Lung (tissue), 12 donors: ENCODE data around the gene BMERB1. TPM values are rescaled to one million over a fixed set of nuclear protein-coding genes. Genes with fewer than 3 reads are reported as not detected.
"Not testable (repeated sequence)": the region's sequence is repeated elsewhere in the genome, so short reads cannot be mapped to it uniquely, and the experiment has no call there.

ENCODE experiments used
- ATAC-seq: fragments of 200-7000 bp; cut with Tn5 transposase; one replicate; pipeline ENCODE4 v1.9.1; 2020; ENCODE audit warnings: moderate number of reproducible peaks; ENCODE audit not compliant: insufficient read depth, low FRiP score
- DNase-seq, 3 donors: peaks; one replicate each; pipeline ENCODE4 v3.0.0-alpha.2; 2013 to 2017
- H3K27ac ChIP-seq, 2 donors: one replicate each; pipeline ENCODE4 v1.5.1; 2013; ENCODE audit warnings: mild to moderate bottlenecking in 2 of 2, moderate library complexity in 2 of 2, control low read depth in 1 of 2, inconsistent platforms in 1 of 2, low read depth in 1 of 2, low read length in 1 of 2
- H3K27me3 ChIP-seq, 3 donors: one replicate each; pipeline ENCODE4 v1.5.1; 2013; ENCODE audit warnings: low read length in 2 of 3; ENCODE audit not compliant: control insufficient read depth in 3 of 3, insufficient read depth in 3 of 3
- H3K36me3 ChIP-seq, 4 donors: one replicate each; pipeline ENCODE4 v1.5.1; 2013; ENCODE audit warnings: low read length in 4 of 4, mild to moderate bottlenecking in 1 of 4, moderate library complexity in 1 of 4; ENCODE audit not compliant: control insufficient read depth in 4 of 4, insufficient read depth in 4 of 4
- H3K4me1 ChIP-seq, 5 donors: one replicate each; pipeline ENCODE4 v1.5.1; 2013; ENCODE audit warnings: low read length in 5 of 5, mild to moderate bottlenecking in 2 of 5, moderate library complexity in 1 of 5; ENCODE audit not compliant: control insufficient read depth in 5 of 5, insufficient read depth in 5 of 5
- H3K4me3 ChIP-seq: one replicate; pipeline ENCODE4 v1.5.1; 2013; ENCODE audit warnings: mild to moderate bottlenecking, control low read depth, moderate library complexity
- H3K9ac ChIP-seq, 2 donors: one replicate each; pipeline ENCODE4 v1.5.1; 2013; ENCODE audit warnings: low read length in 2 of 2, control low read depth in 1 of 2; ENCODE audit not compliant: insufficient read depth in 1 of 2
- H3K9me3 ChIP-seq, 4 donors: one replicate each; pipeline ENCODE4 v1.5.1; 2013; ENCODE audit warnings: low read length in 3 of 4, mild to moderate bottlenecking in 1 of 4, moderate library complexity in 1 of 4; ENCODE audit not compliant: control insufficient read depth in 4 of 4, insufficient read depth in 3 of 4
- WGBS, 2 donors: extraction: QIAGEN DNeasy Blood & Tissue Kit; methylation state at CpG; one replicate each; pipeline ENCODE4 v1.1.7; 2013; 5-methylcytosine and 5-hydroxymethylcytosine counted together
- polyA plus RNA-seq, 2 donors: library from polyadenylated mRNA; stranded (reverse); fragments of 200-250 nt; gene quantifications; one replicate each; pipeline ENCODE4 v1.2.1, GENCODE V29; 2013
- total RNA-seq, 2 donors: library from RNA; depleted of rRNA in 1 of 2; stranded (reverse); fragments of >200 nt in 1 of 2; gene quantifications; one replicate each; pipeline ENCODE4 v1.2.1, GENCODE V29; 2014 to 2021
- TF ChIP-seq, protein P1 (sequence below): IDR thresholded peaks from 2 replicates; pipeline ENCODE4 v1.5.1; 2012; ENCODE audit warnings: mild to moderate bottlenecking; ENCODE audit errors: control extremely low read depth, extremely low read depth
- donor health status: control.
- donor health status: control.
- donor health status: Bipolar disorder and iron deficiency.
- donor health status: healthy.
- donor health status: DM: yes; HTN: yes; CAD: no.

BMERB1 gene
- total and polyA plus RNA-seq, 4 donors = 5.6 to 17.5 (median 7.9) TPM

DNA sequence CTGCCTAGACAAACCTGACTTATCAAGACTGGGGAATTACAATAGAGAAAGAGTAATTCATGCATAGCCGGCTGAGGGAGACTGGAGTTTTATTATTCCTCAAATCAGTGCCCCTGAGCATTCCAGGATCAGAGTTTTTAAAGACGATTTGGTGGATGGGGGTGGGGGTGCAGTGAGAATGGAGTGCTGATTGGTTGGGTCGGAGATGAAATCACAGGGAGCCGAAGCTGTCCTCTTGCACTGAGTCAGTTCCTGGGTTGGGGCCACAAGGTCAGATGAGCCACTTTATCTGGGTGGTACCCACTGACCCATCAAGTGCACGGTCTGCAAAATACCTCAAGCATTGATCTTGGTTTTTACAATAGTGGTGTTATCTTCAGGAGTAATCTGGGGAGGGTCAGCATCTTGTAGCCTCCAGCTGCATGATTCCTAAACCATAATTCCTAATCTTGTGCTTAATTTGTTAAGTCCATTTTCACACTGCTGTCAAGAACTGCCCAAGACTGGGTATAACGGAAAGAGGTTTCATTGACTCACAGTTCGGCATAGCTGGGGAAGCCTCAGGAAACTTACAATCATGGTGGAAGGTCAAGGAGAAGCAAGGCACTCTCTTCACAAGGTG lies 139.0 kb downstream of the BMERB1 start:
- H3K27ac ChIP-seq = no peak overlapping the region
- peaks cover 0 to 18% (median 4%) of the 10 kb centered on the region in 5 donors for H3K4me1 ChIP-seq
- H3K27me3 ChIP-seq = no peaks in the 10 kb centered on the region
- H3K4me3 ChIP-seq = no peak overlapping the region
- no peaks in the 10 kb centered on the region for H3K9me3 ChIP-seq
- TF ChIP-seq, protein P1, sequence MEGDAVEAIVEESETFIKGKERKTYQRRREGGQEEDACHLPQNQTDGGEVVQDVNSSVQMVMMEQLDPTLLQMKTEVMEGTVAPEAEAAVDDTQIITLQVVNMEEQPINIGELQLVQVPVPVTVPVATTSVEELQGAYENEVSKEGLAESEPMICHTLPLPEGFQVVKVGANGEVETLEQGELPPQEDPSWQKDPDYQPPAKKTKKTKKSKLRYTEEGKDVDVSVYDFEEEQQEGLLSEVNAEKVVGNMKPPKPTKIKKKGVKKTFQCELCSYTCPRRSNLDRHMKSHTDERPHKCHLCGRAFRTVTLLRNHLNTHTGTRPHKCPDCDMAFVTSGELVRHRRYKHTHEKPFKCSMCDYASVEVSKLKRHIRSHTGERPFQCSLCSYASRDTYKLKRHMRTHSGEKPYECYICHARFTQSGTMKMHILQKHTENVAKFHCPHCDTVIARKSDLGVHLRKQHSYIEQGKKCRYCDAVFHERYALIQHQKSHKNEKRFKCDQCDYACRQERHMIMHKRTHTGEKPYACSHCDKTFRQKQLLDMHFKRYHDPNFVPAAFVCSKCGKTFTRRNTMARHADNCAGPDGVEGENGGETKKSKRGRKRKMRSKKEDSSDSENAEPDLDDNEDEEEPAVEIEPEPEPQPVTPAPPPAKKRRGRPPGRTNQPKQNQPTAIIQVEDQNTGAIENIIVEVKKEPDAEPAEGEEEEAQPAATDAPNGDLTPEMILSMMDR = no peak
- H3K36me3 ChIP-seq = peaks cover 0 to 11% (median 4%) of the 10 kb centered on the region in 4 donors
- DNase-seq (no peak), ATAC-seq (no peak)
- WGBS, 2 donors = 89 to 92% methylated on average over 7 of the region's 7 CpGs
- peak overlapping the region in 1 of 2 donors; percentile 3 for H3K9ac ChIP-seq

DNA sequence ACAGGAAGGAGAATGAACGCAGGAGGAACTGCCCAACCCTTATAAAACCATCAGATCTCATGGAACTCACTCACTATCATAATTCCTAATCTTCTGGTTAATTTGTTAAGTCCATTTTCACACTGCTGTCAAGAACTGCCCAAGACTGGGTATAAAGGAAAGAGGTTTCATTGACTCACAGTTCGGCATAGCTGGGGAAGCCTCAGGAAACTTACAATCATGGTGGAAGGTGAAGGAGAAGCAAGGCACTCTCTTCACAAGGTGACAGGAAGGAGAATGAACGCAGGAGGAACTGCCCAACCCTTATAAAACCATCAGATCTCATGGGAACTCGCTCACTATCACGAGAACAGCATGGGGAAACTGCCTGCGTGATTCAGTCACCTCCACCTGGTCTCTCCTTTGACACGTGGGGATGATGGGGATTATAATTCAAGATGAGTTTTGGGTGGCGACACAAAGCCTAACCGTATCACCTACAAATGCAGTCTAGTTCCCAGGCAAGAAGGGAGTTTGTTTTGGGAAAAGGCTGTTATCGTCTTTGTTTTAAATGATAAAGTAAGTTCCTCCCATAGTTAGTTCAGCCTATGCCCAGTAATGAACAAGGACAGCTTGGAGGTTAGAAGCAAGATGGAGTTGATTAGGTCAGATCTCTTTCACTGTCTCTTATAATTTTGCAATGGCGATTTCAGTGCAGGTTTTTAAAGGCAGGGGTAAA lies 139.7 kb downstream of the BMERB1 start:
- WGBS, 2 donors = 92% methylated on average over 11 of the region's 11 CpGs
- peaks cover 0 to 11% (median 4%) of the 10 kb centered on the region in 4 donors for H3K36me3 ChIP-seq
- H3K4me3 ChIP-seq, DNase-seq, H3K9me3 ChIP-seq, H3K27ac ChIP-seq, H3K9ac ChIP-seq, H3K27me3 ChIP-seq, ATAC-seq: not testable (repeated sequence)
- H3K4me1 ChIP-seq = peaks cover 0 to 18% (median 4%) of the 10 kb centered on the region in 5 donors

DNA sequence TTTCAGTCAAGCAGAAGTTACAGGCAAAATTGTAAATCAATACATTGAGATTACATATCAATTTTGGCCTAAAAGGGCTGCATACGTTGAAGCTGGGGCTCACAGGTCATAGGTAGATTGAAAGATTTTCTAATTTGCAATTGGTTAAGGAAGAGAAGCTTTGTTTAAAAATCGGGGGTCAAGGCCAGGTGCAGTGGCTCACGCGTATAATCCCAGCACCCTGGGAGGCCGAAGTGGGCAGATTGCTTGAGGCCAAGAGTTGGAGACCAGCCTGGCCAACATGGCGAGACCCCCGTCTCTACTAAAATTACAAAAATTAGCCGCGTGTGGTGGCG lies 140.2 kb downstream of the BMERB1 start:
- Histone ChIP-seq H3K36me3 (peaks cover 0 to 5% (median 2%) of the 10 kb centered on the region in 4 donors), H3K27ac (no peak overlapping the region), H3K4me3 (no peak overlapping the region), H3K9me3 (peaks cover 0 to 2% (median 0%) of the 10 kb centered on the region in 4 donors), H3K27me3 (no peaks in the 10 kb centered on the region), H3K4me1 (peaks cover 0 to 18% (median 4%) of the 10 kb centered on the region in 5 donors), H3K9ac (no peak overlapping the region)
- WGBS, 2 donors = 96 to 99% methylated on average over 10 of the region's 10 CpGs
- TF ChIP-seq, protein P1 = no peak
- ATAC-seq (no peak), DNase-seq (no peak)

DNA sequence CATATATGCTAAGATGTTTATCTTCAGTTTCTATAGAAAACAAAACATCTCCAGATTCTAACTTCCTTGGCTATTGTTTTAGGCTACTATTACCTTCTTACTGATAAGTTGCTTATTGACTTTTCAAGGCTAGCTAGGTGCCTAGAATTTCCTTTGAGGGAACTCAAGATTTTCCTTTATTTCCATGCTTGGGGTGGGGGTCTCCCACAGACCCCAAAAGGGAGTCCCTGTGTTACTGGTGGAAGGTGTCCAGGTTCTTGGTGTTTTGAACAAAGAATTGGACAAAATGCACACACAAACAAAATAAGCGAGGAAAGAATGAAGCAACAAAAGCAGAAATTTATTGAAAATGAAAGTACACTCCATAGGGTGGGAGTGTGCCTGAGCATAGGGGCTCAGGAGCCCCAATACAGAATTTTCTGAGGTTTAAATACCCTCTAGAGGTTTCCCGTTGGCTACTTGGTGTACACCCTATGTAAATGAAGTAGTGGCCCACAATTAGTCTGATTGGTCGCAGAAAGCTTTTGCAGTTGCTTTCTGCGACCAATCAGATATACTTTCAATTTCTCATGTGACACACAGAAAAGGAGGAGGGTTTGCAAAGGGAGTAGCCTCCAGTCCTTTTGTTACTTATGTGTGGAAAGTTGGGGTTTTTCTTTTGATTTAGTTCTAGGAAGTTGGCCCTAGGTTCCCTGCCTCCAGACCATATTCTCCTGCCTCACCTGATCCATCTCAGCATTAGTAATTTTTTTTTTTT lies 141.1 kb downstream of the BMERB1 start:
- ATAC-seq (no peak), DNase-seq (no peak)
- 95 to 96% methylated on average over 4 of the region's 4 CpGs for WGBS, 2 donors
- H3K36me3 ChIP-seq = peaks cover 0 to 4% (median 1%) of the 10 kb centered on the region in 4 donors
- no peak overlapping the region for H3K27ac ChIP-seq
- no peak overlapping the region for H3K9ac ChIP-seq
- no peaks in the 10 kb centered on the region for H3K27me3 ChIP-seq
- H3K4me3 ChIP-seq = no peak overlapping the region
- peaks cover 0 to 18% (median 4%) of the 10 kb centered on the region in 5 donors for H3K4me1 ChIP-seq
- TF ChIP-seq, protein P1 = no peak
- H3K9me3 ChIP-seq = peaks cover 0 to 2% (median 0%) of the 10 kb centered on the region in 4 donors
